Endothelial cell of umbilical vein (primary cell): ENCODE data around the gene LMTK3. TPM values are rescaled to one million over a fixed set of nuclear protein-coding genes. Genes with fewer than 3 reads are reported as not detected.

Experiments
- BruUV-seq: library from RNA; stranded (reverse); fragments of 400-500 nt; replicated peaks from 2 replicates; lab custom pipeline; 2021; lab: Mats Ljungman, UMichigan
- CTCF ChIA-PET: fragments of 300-600, 350-600 bp; sonication (Branson Sonifier 250); formaldehyde crosslinking; loops from one replicate; lab custom pipeline; 2021; ENCODE audit warnings: antibody characterized with exemption, inconsistent platforms; lab: Charles Lee
- POLR2A ChIA-PET: fragments of 300-600, 350-600 bp; sonication (Branson Sonifier 250); formaldehyde crosslinking; loops from one replicate; lab custom pipeline; 2021; ENCODE audit warnings: antibody characterized with exemption, inconsistent platforms; lab: Charles Lee
- DNase-seq: peaks from one replicate; pipeline ENCODE4 v3.0.0-alpha.2; 2011; ENCODE audit warnings: low read depth, low spot score
- FAIRE-seq: peaks from 2 replicates; lab custom pipeline; 2011; peaks lifted over from hg19 to GRCh38; lab: Jason Lieb, UNC
- H2AFZ ChIP-seq: 2 replicates; pipeline ENCODE4 v1.6.0; 2012; ENCODE audit warnings: low read depth, low read length, control low read depth, inconsistent platforms
- H3K27ac ChIP-seq: 2 replicates; pipeline ENCODE4 v1.5.1; 2011; ENCODE audit warnings: low read depth, mild to moderate bottlenecking, control low read depth, low read length, moderate library complexity; ENCODE audit not compliant: insufficient read depth
- H3K27me3 ChIP-seq, 2 experiments: 2 replicates each; pipeline versions ENCODE4 v1.6.0 to v1.6.1; 2011; ENCODE audit warnings: low read length in 2 of 2, mixed read lengths in 1 of 2; ENCODE audit not compliant: control insufficient read depth in 2 of 2, insufficient read depth in 2 of 2
- H3K36me3 ChIP-seq, 2 experiments: 2 replicates in 1 of 2; 3 replicates in 1 of 2; pipeline ENCODE4 v1.5.1; 2011; ENCODE audit warnings: low read length in 2 of 2, mild to moderate bottlenecking in 1 of 2, moderate library complexity in 1 of 2; ENCODE audit not compliant: control insufficient read depth in 2 of 2, insufficient read depth in 2 of 2; ENCODE audit errors: extremely low read depth in 1 of 2
- H3K4me1 ChIP-seq: 3 replicates; pipeline ENCODE4 v1.5.1; 2011; ENCODE audit warnings: mild to moderate bottlenecking, low read length; ENCODE audit not compliant: control insufficient read depth, insufficient read depth; ENCODE audit errors: extremely low read depth
- H3K4me2 ChIP-seq: 2 replicates; pipeline ENCODE4 v1.6.1; 2011; ENCODE audit warnings: low read length, control low read depth, mixed read lengths; ENCODE audit not compliant: insufficient read depth
- H3K4me3 ChIP-seq, 3 experiments: fragments of 200-600 bp in 1 of 3; sonication (generic), shearing (Covaris generic) in 1 of 3; replicated peaks in 1 of 3; 2 replicates each; pipeline ENCODE4 v1.5.1; 2011 to 2016; ENCODE audit warnings: control low read depth in 3 of 3, low read length in 3 of 3, mild to moderate bottlenecking in 2 of 3, inconsistent platforms in 1 of 3, low read depth in 1 of 3, moderate library complexity in 1 of 3; ENCODE audit not compliant: insufficient read depth in 1 of 3
- H3K79me2 ChIP-seq: 2 replicates; pipeline ENCODE4 v1.6.0; 2012; ENCODE audit warnings: low read length, inconsistent platforms; ENCODE audit not compliant: control insufficient read depth, insufficient read depth
- H3K9ac ChIP-seq: replicated peaks from 2 replicates; pipeline ENCODE3; 2011; ENCODE audit warnings: low read length, control low read depth; ENCODE audit not compliant: insufficient read depth; ENCODE audit errors: extremely low read depth
- H3K9me1 ChIP-seq: replicated peaks from 3 replicates; pipeline ENCODE4 v1.6.0; 2011; ENCODE audit warnings: mild to moderate bottlenecking, low read length; ENCODE audit not compliant: control insufficient read depth, insufficient read depth; ENCODE audit errors: extremely low read depth
- H3K9me3 ChIP-seq: replicated peaks from 2 replicates; pipeline ENCODE4 v1.5.1; 2012; ENCODE audit warnings: low read length, inconsistent platforms; ENCODE audit not compliant: control insufficient read depth, insufficient read depth
- H4K20me1 ChIP-seq: replicated peaks from 2 replicates; pipeline ENCODE3; 2011; ENCODE audit warnings: mild to moderate bottlenecking, low read length; ENCODE audit not compliant: control insufficient read depth, insufficient read depth; ENCODE audit errors: extremely low read depth
- EZH2 ChIP-seq: IDR thresholded peaks from 2 replicates; pipeline ENCODE4 v1.6.1; 2012; ENCODE audit warnings: borderline replicate concordance, low read depth, mild to moderate bottlenecking, moderate library complexity, low read length, inconsistent platforms; ENCODE audit not compliant: severe bottlenecking
- FOS ChIP-seq: IDR thresholded peaks from 2 replicates; pipeline ENCODE4 v1.6.1; 2011; ENCODE audit warnings: mild to moderate bottlenecking, low read length, moderate library complexity, borderline replicate concordance; ENCODE audit not compliant: insufficient read depth
- GATA2 ChIP-seq: IDR thresholded peaks from 2 replicates; pipeline ENCODE4 v1.7.0; 2011; ENCODE audit warnings: low read depth, mild to moderate bottlenecking, moderate library complexity, mixed read lengths, low read length; ENCODE audit not compliant: insufficient read length, insufficient read depth
- JUN ChIP-seq: IDR thresholded peaks from 2 replicates; pipeline ENCODE4 v1.6.1; 2011; ENCODE audit warnings: borderline replicate concordance, low read depth; ENCODE audit not compliant: insufficient read length, insufficient read depth
- MYC ChIP-seq: IDR thresholded peaks from one replicate; pipeline ENCODE4 v1.6.1; 2011; ENCODE audit warnings: mild to moderate bottlenecking, low read depth, low read length
- POLR2A ChIP-seq: IDR thresholded peaks from 2 replicates; pipeline ENCODE4 v1.6.1; 2012; ENCODE audit warnings: low read depth, mild to moderate bottlenecking, control low read depth, low read length
- POLR2AphosphoS5 ChIP-seq: IDR thresholded peaks from 2 replicates; pipeline ENCODE4 v1.6.1; 2012; ENCODE audit warnings: low read depth, mild to moderate bottlenecking, control low read depth, low read length, moderate library complexity; ENCODE audit not compliant: insufficient read depth
- dilution Hi-C: fragments of 300-500 bp; cut with MboI; formaldehyde crosslinking; loops from one replicate; pipeline ENCODE4 v1.15.0; 2019; ENCODE audit warnings: low sequenced_read_pairs; ENCODE audit not compliant: extremely low pct_ligation_motif_present
- intact Hi-C: fragments of 100-400 bp; cut with micrococcal nuclease; formaldehyde crosslinking; loops from one replicate; pipeline ENCODE4 v1.10.0; 2022
- polyA plus RNA-seq, 4 experiments: library from polyadenylated mRNA; depleted of rRNA in 3 of 4; stranded (reverse) in 3 of 4; unstranded in 1 of 4; fragments of >200 nt; gene quantifications; 2 replicates each; pipeline versions ENCODE4 v1.2.1 to v1.2.3, GENCODE V29; 2011 to 2012; ENCODE audit warnings: missing spikeins in 1 of 4
- total RNA-seq: library from RNA; stranded (reverse); gene quantifications from 2 replicates; pipeline ENCODE4 v1.2.3, GENCODE V29; 2021
- TF ChIP-seq, protein P1 (sequence below): IDR thresholded peaks from 2 replicates; pipeline ENCODE4 v1.6.1; 2011; ENCODE audit not compliant: insufficient read depth, insufficient read length
- TF ChIP-seq, protein P2 (sequence below), 2 donors: IDR thresholded peaks; 1 replicate in 1 of 2; 2 replicates in 1 of 2; pipeline ENCODE4 v1.5.1; 2011; ENCODE audit warnings: low read length in 2 of 2, mild to moderate bottlenecking in 2 of 2, moderate library complexity in 2 of 2, control low read depth in 1 of 2, inconsistent platforms in 1 of 2, low read depth in 1 of 2; ENCODE audit not compliant: insufficient read depth in 1 of 2; ENCODE audit errors: extremely low read depth in 1 of 2

Gene LMTK3
- total and polyA plus RNA-seq, 2 donors (not counting 3 experiments of a cell fraction or from before 2014, with no cell fraction given) = 0.11 to 0.14 TPM

DNA sequence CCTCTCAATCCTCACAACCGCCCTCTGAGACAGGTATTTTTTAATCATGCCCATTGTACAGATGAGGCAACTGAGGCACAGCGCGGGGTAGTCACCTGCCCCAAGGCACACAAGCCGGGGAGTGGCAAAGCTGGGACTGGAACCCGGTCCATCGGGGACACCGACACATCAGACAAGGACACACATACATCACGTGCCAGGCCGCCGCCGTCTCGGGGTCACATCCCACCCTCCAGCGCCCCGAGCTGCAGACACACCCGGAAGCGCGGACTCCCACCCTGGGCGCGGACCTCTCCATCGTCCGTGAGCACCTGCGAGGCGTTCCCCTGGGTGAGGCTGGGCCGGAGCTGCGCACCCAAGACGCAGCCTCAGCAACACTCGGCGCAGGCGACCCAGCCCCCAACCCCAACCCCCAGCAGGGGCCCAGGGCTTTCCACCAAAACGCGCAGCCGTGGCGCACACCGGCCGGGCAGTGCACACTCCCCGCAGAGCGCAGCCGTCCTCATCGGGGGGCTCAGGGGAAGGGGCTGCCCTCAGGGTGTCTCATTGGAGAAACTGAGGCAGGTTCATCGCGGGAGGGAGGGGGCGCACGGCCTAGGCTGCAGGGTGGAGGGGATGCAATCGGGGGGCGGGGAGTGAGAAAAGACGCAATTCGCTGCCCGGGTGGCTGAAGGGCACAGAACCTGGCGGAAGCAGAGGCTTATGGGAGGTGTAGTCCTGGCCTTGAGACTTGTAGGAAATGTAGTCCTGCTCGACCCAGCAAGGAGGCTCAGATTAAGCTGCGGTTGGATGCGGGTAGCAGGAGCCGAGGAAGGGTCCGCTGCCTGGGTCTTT lies 1.9 kb upstream of the LMTK3 start:
- ChIA-PET CTCF (interaction anchor here (0.7 to 2.5 kb wide), 3 partner anchors 13 to 75 kb away, joined by 3 to 16 read pairs (median 3); no protein-coding TSS in a partner anchor), POLR2A (interaction anchor here (0.7 to 0.9 kb wide), 2 partner anchors 10 to 208 kb away, joined by 3 to 4 read pairs; no protein-coding TSS in a partner anchor)
- dilution Hi-C loops (no loop called here), intact Hi-C loops (no loop called here)
- H3K9me1 ChIP-seq = no peaks in the 10 kb centered on the region
- FAIRE-seq = peak; percentile 96
- H2AFZ ChIP-seq = peak overlapping the region; percentile 92
- BruUV-seq = no TSS peak
- H3K27ac ChIP-seq = no peak overlapping the region
- peaks cover 12 to 14% of the 10 kb centered on the region in 2 experiments for H3K27me3 ChIP-seq
- H4K20me1 ChIP-seq = no peaks in the 10 kb centered on the region
- H3K9ac ChIP-seq = no peak overlapping the region
- H3K4me2 ChIP-seq = peak overlapping the region; percentile 59
- H3K4me1 ChIP-seq = no peaks in the 10 kb centered on the region
- peak; percentile 58 for DNase-seq
- no peaks in the 10 kb centered on the region for H3K36me3 ChIP-seq
- no peaks in the 10 kb centered on the region for H3K79me2 ChIP-seq
- H3K9me3 ChIP-seq = no peaks in the 10 kb centered on the region
- TF ChIP-seq GATA2 (no peak), POLR2A (no peak), EZH2 (no peak), JUN (no peak), MYC (no peak), FOS (no peak), POLR2AphosphoS5 (no peak)
- TF ChIP-seq, protein P1, sequence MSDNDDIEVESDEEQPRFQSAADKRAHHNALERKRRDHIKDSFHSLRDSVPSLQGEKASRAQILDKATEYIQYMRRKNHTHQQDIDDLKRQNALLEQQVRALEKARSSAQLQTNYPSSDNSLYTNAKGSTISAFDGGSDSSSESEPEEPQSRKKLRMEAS = no peak
- TF ChIP-seq, protein P2, sequence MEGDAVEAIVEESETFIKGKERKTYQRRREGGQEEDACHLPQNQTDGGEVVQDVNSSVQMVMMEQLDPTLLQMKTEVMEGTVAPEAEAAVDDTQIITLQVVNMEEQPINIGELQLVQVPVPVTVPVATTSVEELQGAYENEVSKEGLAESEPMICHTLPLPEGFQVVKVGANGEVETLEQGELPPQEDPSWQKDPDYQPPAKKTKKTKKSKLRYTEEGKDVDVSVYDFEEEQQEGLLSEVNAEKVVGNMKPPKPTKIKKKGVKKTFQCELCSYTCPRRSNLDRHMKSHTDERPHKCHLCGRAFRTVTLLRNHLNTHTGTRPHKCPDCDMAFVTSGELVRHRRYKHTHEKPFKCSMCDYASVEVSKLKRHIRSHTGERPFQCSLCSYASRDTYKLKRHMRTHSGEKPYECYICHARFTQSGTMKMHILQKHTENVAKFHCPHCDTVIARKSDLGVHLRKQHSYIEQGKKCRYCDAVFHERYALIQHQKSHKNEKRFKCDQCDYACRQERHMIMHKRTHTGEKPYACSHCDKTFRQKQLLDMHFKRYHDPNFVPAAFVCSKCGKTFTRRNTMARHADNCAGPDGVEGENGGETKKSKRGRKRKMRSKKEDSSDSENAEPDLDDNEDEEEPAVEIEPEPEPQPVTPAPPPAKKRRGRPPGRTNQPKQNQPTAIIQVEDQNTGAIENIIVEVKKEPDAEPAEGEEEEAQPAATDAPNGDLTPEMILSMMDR (IDR thresholded peaks at IDR 0.05; ENCODE audit: extremely low read depth in 1 of 2, insufficient read depth in 1 of 2, low read depth in 1 of 2, low read length in 2 of 2) = no peak
- peak overlapping the region; percentile 50 to 70 (median 51) for H3K4me3 ChIP-seq
